Activated CD4-positive, alpha-beta T cell treated with anti-CD3 and anti-CD28 coated beads for 36 hours (primary cell): Measurements from ENCODE around the gene EHD2. TPM values are rescaled to one million over a fixed set of nuclear protein-coding genes. Genes with fewer than 3 reads are reported as not detected.
A peak's percentile ranks its signal among the peaks of the same experiment; 100 is the strongest.

Source experiments
- ATAC-seq: fragments of 200-7000 bp; cut with Tn5 transposase; one replicate; pipeline ENCODE4 v1.10.0; 2021; ENCODE audit warnings: mild to moderate bottlenecking, moderate library complexity
- CTCF ChIA-PET: fragments of 350-600 bp; sonication (Branson Sonifier 250); formaldehyde crosslinking; loops from one replicate; lab custom pipeline; 2021; ENCODE audit warnings: antibody characterized with exemption; lab: Charles Lee
- POLR2A ChIA-PET: fragments of 350-600 bp; sonication (Branson Sonifier 250); formaldehyde crosslinking; loops from one replicate; lab custom pipeline; 2021; ENCODE audit warnings: antibody characterized with exemption, inconsistent platforms; lab: Charles Lee
- DNase-seq: peaks from one replicate; pipeline ENCODE4 v3.0.0-alpha.2; 2020
- H3K27ac Mint-ChIP-seq: one replicate; pipeline ENCODE4 v1.8.0; 2021; ENCODE audit warnings: mixed read lengths
- H3K27me3 Mint-ChIP-seq: one replicate; pipeline ENCODE4 v1.8.0; 2021; ENCODE audit warnings: mixed read lengths
- H3K36me3 Mint-ChIP-seq: one replicate; pipeline ENCODE4 v1.8.0; 2021; ENCODE audit warnings: low read depth, mixed read lengths
- H3K4me1 Mint-ChIP-seq: one replicate; pipeline ENCODE4 v1.8.0; 2021; ENCODE audit warnings: mixed read lengths
- H3K4me3 Mint-ChIP-seq: one replicate; pipeline ENCODE4 v1.8.0; 2021; ENCODE audit warnings: mild to moderate bottlenecking, moderate library complexity, mixed read lengths
- H3K9me3 Mint-ChIP-seq: one replicate; pipeline ENCODE4 v1.8.0; 2021; ENCODE audit warnings: low read depth, mixed read lengths
- intact Hi-C, 2 experiments: fragments of 100-400 bp; cut with DNase I in 1 of 2; cut with micrococcal nuclease in 1 of 2; formaldehyde crosslinking; loops; one replicate each; pipeline versions ENCODE4 v1.14.2 to v1.15.1; 2022 to 2024; cut with DNase I, micrococcal nuclease
- total RNA-seq, 2 experiments: library from RNA; stranded (reverse); gene quantifications; one replicate each; pipeline ENCODE4 v1.2.3, GENCODE V29; 2021

The EHD2 gene
- total RNA-seq, 2 experiments from 2014 or later: 1.6 to 2.5 TPM

DNA sequence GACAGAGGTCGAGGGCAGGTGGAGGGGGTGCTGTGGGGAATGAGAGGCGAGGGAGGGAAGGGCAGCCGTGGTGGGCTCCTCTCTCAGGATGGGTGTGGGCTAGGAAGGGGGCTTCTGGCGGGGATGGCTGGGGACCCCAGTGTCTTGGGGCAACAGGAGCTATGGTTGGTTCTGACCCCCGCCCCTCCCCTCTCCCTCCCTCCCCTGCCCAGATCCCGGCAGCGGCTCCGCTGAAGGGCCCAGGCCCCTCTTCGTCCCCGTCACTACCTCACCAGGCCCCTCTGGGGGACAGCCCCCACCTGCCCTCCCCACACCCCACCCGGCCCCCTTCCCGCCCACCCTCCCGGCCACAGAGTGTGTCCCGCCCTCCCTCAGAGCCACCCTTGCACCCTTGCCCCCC is 19.3 kb upstream of the EHD2 start:
- Mint-ChIP-seq H3K4me3 (no peak overlapping the region), H3K27ac (no peak overlapping the region), H3K27me3 (no peaks in the 10 kb centered on the region), H3K9me3 (no peaks in the 10 kb centered on the region), H3K36me3 (peaks cover 13% of the 10 kb centered on the region), H3K4me1 (no peaks in the 10 kb centered on the region)
- DNase-seq (no peak), ATAC-seq (no peak)
- intact Hi-C loops: loop anchor here in 1 of 2 experiments (10.0 kb wide), 1 partner anchor 179 kb away; the partner anchor contains the start of gene NAPA
- ChIA-PET CTCF (no interaction called here), POLR2A (no interaction called here)

DNA sequence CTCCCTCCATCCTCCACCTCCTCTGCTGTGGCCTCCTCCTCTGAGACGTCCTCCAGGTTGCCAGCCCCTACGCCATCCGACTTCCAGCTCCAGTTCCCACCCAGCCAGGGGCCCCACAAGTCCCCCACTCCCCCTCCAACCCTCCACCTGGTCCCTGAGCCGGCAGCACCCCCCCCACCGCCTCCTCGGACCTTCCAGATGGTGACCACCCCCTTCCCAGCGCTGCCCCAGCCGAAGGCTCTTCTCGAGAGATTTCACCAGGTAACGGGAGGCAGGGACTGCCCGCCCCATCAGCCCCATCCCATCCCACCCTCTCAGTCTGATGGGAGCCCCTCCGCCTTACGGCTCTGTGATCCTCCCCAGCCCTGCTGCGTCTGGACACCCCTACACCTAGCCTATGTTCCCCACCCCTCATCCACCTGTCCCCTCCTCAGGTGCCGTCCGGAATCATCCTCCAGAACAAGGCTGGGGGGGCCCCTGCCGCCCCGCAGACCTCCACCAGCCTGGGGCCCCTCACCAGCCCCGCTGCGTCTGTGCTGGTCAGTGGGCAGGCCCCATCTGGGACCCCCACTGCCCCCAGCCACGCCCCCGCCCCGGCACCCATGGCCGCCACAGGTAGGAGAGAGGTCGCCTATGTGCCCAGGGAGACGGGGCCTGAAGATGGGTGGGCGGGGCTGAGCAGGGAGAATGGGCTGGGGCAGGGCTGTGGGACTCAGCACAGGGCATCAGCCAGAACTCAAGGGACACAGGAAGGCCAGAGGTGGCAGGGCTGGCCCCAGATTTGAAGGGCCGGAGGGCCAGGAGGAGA is 18.6 kb upstream of the EHD2 start:
- Mint-ChIP-seq H3K4me3 (no peak overlapping the region), H3K27me3 (no peaks in the 10 kb centered on the region), H3K27ac (no peak overlapping the region), H3K9me3 (no peaks in the 10 kb centered on the region), H3K36me3 (peaks cover 13% of the 10 kb centered on the region), H3K4me1 (no peaks in the 10 kb centered on the region)
- CTCF ChIA-PET: no interaction called here
- intact Hi-C loops: loop anchor here in 1 of 2 experiments (10.0 kb wide), 1 partner anchor 180 kb away; the partner anchor contains the start of gene NAPA
- DNase-seq: no peak
- POLR2A ChIA-PET: no interaction called here
- no peak for ATAC-seq

- POLR2A ChIA-PET: no interaction called here
- Mint-ChIP-seq H3K27me3 (no peaks in the 10 kb centered on the region), H3K36me3 (peaks cover 10% of the 10 kb centered on the region), H3K9me3 (no peaks in the 10 kb centered on the region), H3K4me3 (no peak overlapping the region), H3K4me1 (no peaks in the 10 kb centered on the region), H3K27ac (no peak overlapping the region)
- intact Hi-C loops: loop anchor here in 1 of 2 experiments (10.0 kb wide), 1 partner anchor 181 kb away; the partner anchor contains the start of gene NAPA
- no peak for ATAC-seq
- no peak for DNase-seq
- CTCF ChIA-PET: interaction anchor here (0.6 to 1.3 kb wide), 4 partner anchors 12 to 263 kb away, joined by 3 to 4 read pairs (median 4); no protein-coding TSS in a partner anchor
These were observed 17.5 kb upstream of the EHD2 start for GRCh38 chr19:47695533-47696262.

DNA sequence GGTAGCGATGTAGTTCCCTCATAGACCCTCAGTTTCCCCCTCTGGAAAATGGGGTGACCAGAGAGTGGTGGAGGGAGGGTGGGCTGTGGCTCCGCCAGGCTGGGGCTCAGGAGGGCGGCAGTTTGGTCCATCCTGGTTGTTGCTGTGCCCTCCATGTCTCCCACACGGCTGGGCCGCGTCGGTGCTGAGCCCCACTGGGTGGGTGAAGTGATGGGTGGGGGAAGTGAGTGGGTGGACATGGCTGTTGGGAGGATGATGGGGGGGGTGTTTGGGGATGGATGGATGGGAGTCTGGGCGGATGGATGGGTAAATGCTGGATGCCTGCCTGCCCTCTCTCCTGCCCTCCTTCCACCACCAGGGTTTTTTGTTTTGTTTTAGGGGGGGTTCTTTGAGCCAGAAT is 16.6 kb upstream of the EHD2 start:
- Mint-ChIP-seq H3K4me3 (no peak overlapping the region), H3K27me3 (no peaks in the 10 kb centered on the region), H3K9me3 (no peaks in the 10 kb centered on the region), H3K27ac (no peak overlapping the region), H3K36me3 (peaks cover 6% of the 10 kb centered on the region), H3K4me1 (no peaks in the 10 kb centered on the region)
- no peak for DNase-seq
- POLR2A ChIA-PET: interaction anchor here (0.7 kb wide), 1 partner anchor 48 kb away, joined by 3 read pairs; no protein-coding TSS in a partner anchor
- ATAC-seq: no peak
- CTCF ChIA-PET: interaction anchor here (0.5 to 1.3 kb wide), 3 partner anchors 37 to 264 kb away, joined by 3 to 4 read pairs (median 3); no protein-coding TSS in a partner anchor
- intact Hi-C loops: loop anchor here in 1 of 2 experiments (10.0 kb wide), 1 partner anchor 182 kb away; the partner anchor contains the start of gene NAPA

GRCh38 chr19:47697863-47698609 is 15.2 kb upstream of the EHD2 start:
- DNase-seq: peak; percentile 80
- ChIA-PET POLR2A (no interaction called here), CTCF (interaction anchor here (0.7 to 3.5 kb wide), 13 partner anchors 9 to 269 kb away, joined by 3 to 18 read pairs (median 3); partner anchors contain the start of gene EHD2)
- H3K36me3 Mint-ChIP-seq: peaks cover 9% of the 10 kb centered on the region
- intact Hi-C loops: loop anchor here (1.0 to 10.0 kb wide), 4 partner anchors 183 to 262 kb away; partner anchors contain the start of genes NAPA (in 2 of the 2) and KPTN (in 1 of the 2)
- H3K9me3 Mint-ChIP-seq: no peaks in the 10 kb centered on the region
- no peaks in the 10 kb centered on the region for H3K4me1 Mint-ChIP-seq
- ATAC-seq: peak; percentile 88
- no peak overlapping the region for H3K4me3 Mint-ChIP-seq
- H3K27me3 Mint-ChIP-seq: no peaks in the 10 kb centered on the region
- peak overlapping the region; percentile 37 for H3K27ac Mint-ChIP-seq

GRCh38 chr19:47698631-47699359 is 14.4 kb upstream of the EHD2 start:
- H3K27me3 Mint-ChIP-seq: no peaks in the 10 kb centered on the region
- H3K4me1 Mint-ChIP-seq: no peaks in the 10 kb centered on the region
- H3K36me3 Mint-ChIP-seq: peaks cover 14% of the 10 kb centered on the region
- no peaks in the 10 kb centered on the region for H3K9me3 Mint-ChIP-seq
- H3K4me3 Mint-ChIP-seq: no peak overlapping the region
- intact Hi-C loops: loop anchor here (1.0 to 10.0 kb wide), 5 partner anchors 45 to 262 kb away; partner anchors contain the start of genes NAPA (in 2 of the 2) and KPTN (in 1 of the 2)
- no peak for ATAC-seq
- no peak for DNase-seq
- H3K27ac Mint-ChIP-seq: no peak overlapping the region
- CTCF ChIA-PET: interaction anchor here (0.6 to 3.5 kb wide), 23 partner anchors 8 to 283 kb away, joined by 3 to 18 read pairs (median 3); partner anchors contain the start of gene EHD2
- POLR2A ChIA-PET: interaction anchor here (0.7 kb wide), 1 partner anchor 423 kb away, joined by 3 read pairs; no protein-coding TSS in a partner anchor

GRCh38 chr19:47699360-47699917 is 13.8 kb upstream of the EHD2 start:
- intact Hi-C loops: loop anchor here (1.0 to 10.0 kb wide), 2 partner anchors 44 to 185 kb away; partner anchors contain the start of gene NAPA (in 1 of the 2)
- H3K36me3 Mint-ChIP-seq: peaks cover 14% of the 10 kb centered on the region
- H3K27ac Mint-ChIP-seq: no peak overlapping the region
- H3K4me3 Mint-ChIP-seq: no peak overlapping the region
- H3K4me1 Mint-ChIP-seq: no peaks in the 10 kb centered on the region
- ChIA-PET POLR2A (interaction anchor here (0.7 kb wide), 1 partner anchor 423 kb away, joined by 3 read pairs; no protein-coding TSS in a partner anchor), CTCF (interaction anchor here (0.5 to 3.5 kb wide), 19 partner anchors 9 to 284 kb away, joined by 3 to 18 read pairs (median 4); partner anchors contain the start of gene EHD2)
- ATAC-seq: peak; percentile 63
- H3K9me3 Mint-ChIP-seq: no peaks in the 10 kb centered on the region
- H3K27me3 Mint-ChIP-seq: no peaks in the 10 kb centered on the region
- peak; percentile 80 for DNase-seq

DNA sequence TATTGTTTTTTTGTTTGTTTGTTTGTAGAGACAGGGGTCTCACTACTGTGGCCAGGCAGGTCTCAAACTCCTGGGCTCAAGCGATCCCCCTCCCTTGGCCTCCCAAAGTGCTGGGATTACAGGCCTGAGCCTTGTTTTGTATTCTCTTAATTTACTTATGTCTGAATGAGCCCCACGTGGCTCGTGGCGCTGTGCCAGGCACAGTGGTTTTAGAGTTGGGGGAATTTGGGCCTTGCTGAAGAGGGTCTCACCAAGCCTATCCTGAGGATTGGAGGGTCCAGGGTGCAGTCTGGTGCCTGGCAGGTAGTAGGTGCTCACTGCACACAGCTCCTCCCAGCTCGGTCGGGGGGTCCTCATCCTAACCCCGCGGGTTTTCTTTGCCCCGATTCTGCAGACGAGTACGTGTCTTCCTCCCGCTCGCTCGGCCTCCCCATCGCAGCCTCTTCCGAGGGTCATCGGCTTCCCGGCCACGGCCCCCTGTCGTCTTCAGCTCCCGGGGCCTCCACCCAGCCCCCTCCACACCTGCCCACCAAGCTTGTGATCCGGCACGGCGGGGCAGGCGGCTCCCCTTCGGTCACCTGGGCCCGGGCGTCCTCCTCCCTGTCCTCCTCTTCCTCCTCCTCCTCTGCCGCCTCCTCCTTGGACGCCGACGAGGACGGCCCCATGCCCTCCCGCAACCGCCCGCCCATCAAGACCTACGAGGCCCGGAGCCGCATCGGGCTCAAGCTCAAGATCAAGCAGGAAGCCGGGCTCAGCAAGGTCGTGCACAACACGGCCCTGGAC is 12.1 kb upstream of the EHD2 start:
- no peaks in the 10 kb centered on the region for H3K27me3 Mint-ChIP-seq
- no peak for DNase-seq
- POLR2A ChIA-PET: interaction anchor here (0.6 kb wide), 1 partner anchor 254 kb away, joined by 3 read pairs; no protein-coding TSS in a partner anchor
- intact Hi-C loops: loop anchor here in 1 of 2 experiments (10.0 kb wide), 1 partner anchor 406 kb away; no protein-coding TSS in a partner anchor
- CTCF ChIA-PET: interaction anchor here (0.6 kb wide), 2 partner anchors 176 to 264 kb away, joined by 3 read pairs; no protein-coding TSS in a partner anchor
- ATAC-seq: no peak
- no peak overlapping the region for H3K27ac Mint-ChIP-seq
- H3K4me3 Mint-ChIP-seq: no peak overlapping the region
- H3K36me3 Mint-ChIP-seq: peaks cover 14% of the 10 kb centered on the region
- H3K4me1 Mint-ChIP-seq: no peaks in the 10 kb centered on the region
- no peaks in the 10 kb centered on the region for H3K9me3 Mint-ChIP-seq
